Measurements from ENCODE around the gene SASH1.

DNA sequence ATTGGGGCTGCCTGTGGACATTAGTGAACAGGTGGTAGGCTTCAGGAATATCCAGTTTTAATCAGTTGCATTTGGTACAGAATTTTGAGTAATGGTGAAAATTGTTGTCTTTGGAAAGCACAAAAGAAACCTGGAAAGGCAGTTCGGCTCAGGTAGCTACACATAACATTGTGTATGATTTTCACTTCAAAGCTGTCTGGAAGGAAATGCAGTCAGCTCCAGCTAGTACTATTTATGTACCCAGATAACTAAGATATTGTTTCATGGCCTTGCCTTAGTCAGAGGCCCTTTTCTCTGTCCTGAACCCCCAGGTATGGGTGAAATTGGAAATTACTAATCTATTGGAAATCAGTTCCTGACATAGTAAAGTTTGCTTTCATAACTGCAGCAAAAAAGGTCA lies 208.6 kb downstream of the SASH1 start:
- TF ChIP-seq, protein P1, sequence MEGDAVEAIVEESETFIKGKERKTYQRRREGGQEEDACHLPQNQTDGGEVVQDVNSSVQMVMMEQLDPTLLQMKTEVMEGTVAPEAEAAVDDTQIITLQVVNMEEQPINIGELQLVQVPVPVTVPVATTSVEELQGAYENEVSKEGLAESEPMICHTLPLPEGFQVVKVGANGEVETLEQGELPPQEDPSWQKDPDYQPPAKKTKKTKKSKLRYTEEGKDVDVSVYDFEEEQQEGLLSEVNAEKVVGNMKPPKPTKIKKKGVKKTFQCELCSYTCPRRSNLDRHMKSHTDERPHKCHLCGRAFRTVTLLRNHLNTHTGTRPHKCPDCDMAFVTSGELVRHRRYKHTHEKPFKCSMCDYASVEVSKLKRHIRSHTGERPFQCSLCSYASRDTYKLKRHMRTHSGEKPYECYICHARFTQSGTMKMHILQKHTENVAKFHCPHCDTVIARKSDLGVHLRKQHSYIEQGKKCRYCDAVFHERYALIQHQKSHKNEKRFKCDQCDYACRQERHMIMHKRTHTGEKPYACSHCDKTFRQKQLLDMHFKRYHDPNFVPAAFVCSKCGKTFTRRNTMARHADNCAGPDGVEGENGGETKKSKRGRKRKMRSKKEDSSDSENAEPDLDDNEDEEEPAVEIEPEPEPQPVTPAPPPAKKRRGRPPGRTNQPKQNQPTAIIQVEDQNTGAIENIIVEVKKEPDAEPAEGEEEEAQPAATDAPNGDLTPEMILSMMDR (IDR thresholded peaks at IDR 0.05; ENCODE audit: insufficient read depth, low read depth, low read length): no peak
- TF ChIP-seq EZH2 (IDR thresholded peaks at IDR 0.05; ENCODE audit: insufficient read depth, low read length): no peak

All from astrocyte (in vitro differentiated cells and primary cell).